Thymus (tissue), 2 donors: ENCODE measurements around the gene GET4. TPM values are rescaled to one million over a fixed set of nuclear protein-coding genes. Genes with fewer than 3 reads are reported as not detected.

Source experiments
- polyA plus RNA-seq: library from polyadenylated mRNA; stranded (reverse); fragments of 200-250 nt; gene quantifications from one replicate; pipeline ENCODE4 v1.2.3, GENCODE V29; 2013
- total RNA-seq: library from RNA; stranded (reverse); fragments of 120-200 nt; gene quantifications from one replicate; pipeline ENCODE4 v1.2.4, GENCODE V29; 2013
- donor health status: healthy.

GET4 gene
- total and polyA plus RNA-seq, 2 donors, result 24.3 to 84.7 TPM

Other genes with a start within 250 kb of the GET4 start
- gene DNAAF5, start 149.9 kb upstream of the GET4 start, total RNA-seq, result 8.3 TPM
- gene DNAAF5, start 149.9 kb upstream of the GET4 start, polyA plus RNA-seq, result 9.2 TPM
- 15.4 TPM for gene PRKAR1B, start 149.3 kb upstream of the GET4 start, total RNA-seq
- gene PRKAR1B, start 149.3 kb upstream of the GET4 start, polyA plus RNA-seq, result 13.7 TPM
- 38.4 TPM for gene SUN1, start 44.1 kb upstream of the GET4 start, total RNA-seq
- 95.4 TPM for gene SUN1, start 44.1 kb upstream of the GET4 start, polyA plus RNA-seq
- 6.2 TPM for gene ADAP1, start 78.1 kb downstream of the GET4 start, total RNA-seq
- 9.4 TPM for gene ADAP1, start 78.1 kb downstream of the GET4 start, polyA plus RNA-seq
- gene COX19, start 99.0 kb downstream of the GET4 start, total RNA-seq, result 6.9 TPM
- 11.6 TPM for gene COX19, start 99.0 kb downstream of the GET4 start, polyA plus RNA-seq
- gene CYP2W1, start 106.6 kb downstream of the GET4 start, total RNA-seq, result 0.09 TPM
- gene CYP2W1, start 106.6 kb downstream of the GET4 start, polyA plus RNA-seq, result 0.48 TPM
- 2.7 TPM for gene GPR146, start 168.0 kb downstream of the GET4 start, total RNA-seq
- 12.6 TPM for gene GPR146, start 168.0 kb downstream of the GET4 start, polyA plus RNA-seq
- gene GPER1, start 211.6 kb downstream of the GET4 start, total RNA-seq, result 0.99 TPM
- 3.4 TPM for gene GPER1, start 211.6 kb downstream of the GET4 start, polyA plus RNA-seq